ENCODE measurements around the gene NXF2B.
"Not testable (repeated sequence)": the region's sequence is repeated elsewhere in the genome, so short reads cannot be mapped to it uniquely, and the experiment has no call there.

Gene NXF2B, protein sequence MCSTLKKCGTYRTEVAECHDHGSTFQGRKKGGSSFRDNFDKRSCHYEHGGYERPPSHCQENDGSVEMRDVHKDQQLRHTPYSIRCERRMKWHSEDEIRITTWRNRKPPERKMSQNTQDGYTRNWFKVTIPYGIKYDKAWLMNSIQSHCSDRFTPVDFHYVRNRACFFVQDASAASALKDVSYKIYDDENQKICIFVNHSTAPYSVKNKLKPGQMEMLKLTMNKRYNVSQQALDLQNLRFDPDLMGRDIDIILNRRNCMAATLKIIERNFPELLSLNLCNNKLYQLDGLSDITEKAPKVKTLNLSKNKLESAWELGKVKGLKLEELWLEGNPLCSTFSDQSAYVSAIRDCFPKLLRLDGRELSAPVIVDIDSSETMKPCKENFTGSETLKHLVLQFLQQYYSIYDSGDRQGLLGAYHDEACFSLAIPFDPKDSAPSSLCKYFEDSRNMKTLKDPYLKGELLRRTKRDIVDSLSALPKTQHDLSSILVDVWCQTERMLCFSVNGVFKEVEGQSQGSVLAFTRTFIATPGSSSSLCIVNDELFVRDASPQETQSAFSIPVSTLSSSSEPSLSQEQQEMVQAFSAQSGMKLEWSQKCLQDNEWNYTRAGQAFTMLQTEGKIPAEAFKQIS

DNA sequence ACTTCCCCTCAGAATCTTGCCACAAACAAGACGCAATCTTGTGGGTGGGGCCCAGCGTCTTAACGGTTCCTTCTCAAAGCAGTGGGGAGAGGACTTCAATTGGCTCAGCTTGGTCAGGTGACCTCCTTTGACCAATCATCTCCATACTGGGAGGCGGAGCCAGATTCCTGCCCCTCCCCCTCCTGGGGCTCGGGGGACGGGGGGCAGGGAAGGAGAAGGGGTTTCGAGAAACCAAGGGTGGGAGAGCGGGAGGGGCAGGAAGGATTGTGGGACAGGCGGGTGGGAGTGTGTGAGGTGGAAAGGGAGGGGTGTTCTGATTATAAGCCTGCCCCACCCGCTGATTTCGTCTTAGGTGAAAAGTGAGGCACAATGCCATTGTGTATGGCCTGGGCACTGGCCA is at the start of gene NXF2B:
Gene NXF2B (minus strand): TSS at position 101 of the 400 bp plus-strand sequence. CDS start 59,972 bp downstream, outside the sequence.
- DNase-seq (ENCODE audit: low read depth), result not testable (repeated sequence)

DNA sequence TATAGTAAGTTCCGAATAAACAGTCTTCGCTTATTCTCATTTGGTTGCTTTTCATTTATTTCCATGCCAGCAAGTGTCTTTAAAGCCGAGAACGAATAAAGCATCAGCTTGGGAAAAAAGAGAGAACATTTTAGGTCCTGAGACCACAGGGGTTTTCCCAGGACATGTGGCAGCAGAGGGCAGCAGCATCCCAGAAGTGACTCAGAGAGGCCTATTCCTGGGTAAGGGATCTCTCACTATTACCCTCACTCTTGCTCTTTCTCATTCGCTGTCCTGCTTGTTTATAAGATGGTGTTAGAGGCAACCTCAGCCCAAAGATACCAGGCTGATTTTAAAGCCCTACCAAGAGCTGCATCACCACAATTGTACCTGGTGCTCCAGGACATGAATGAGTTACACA is 39.0 kb upstream of the NXF2B start:
- not testable (repeated sequence) for DNase-seq (ENCODE audit: low read depth)

DNA sequence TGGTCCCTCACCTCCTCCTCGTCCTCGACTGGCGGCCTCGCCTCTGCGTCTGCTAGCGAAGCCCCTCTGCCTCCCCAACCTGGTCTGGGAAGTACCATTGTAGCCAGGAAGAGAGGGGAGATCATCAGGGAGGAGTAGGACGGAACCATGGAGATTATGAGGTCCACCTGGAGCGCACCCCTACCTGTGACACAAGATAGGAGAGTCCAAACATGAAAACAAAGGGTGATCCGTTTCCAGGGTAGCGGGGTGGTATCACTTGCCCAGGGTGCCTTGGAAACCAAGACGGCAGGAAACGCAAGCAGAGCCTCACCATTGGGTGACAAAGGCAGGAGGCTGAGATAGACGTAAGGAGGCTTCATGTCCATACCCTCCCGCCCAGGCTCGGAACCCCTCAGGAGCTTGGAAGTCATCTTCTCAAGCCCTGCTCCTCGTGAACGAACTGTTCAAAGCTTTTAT is 32.0 kb upstream of the NXF2B start, which contains the start of gene TCP11X2:
Gene TCP11X2 (minus strand): TSS at position 51 of the 459 bp plus-strand sequence.
- DNase-seq (ENCODE audit: low read depth), result not testable (repeated sequence)

DNA sequence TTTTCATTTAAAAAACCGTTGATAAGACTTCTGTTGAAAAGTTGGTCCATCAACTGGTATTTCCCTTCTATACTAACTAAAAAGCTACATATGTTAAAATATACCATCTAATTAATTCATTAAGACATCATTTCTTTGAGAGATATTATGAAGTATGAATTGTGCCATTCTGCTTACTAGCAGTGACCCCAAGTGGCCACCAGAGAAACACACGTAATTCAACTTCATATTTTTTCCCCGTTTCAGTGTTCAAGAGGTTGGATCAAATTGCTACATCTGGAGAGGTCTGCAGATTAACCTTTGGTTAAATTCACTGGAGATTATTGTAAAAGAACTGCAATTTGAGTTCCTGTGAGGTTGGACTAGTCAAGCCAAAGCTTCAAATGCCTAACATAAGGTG is 30.4 kb upstream of the NXF2B start:
- DNase-seq (ENCODE audit: low read depth), result not testable (repeated sequence)

DNA sequence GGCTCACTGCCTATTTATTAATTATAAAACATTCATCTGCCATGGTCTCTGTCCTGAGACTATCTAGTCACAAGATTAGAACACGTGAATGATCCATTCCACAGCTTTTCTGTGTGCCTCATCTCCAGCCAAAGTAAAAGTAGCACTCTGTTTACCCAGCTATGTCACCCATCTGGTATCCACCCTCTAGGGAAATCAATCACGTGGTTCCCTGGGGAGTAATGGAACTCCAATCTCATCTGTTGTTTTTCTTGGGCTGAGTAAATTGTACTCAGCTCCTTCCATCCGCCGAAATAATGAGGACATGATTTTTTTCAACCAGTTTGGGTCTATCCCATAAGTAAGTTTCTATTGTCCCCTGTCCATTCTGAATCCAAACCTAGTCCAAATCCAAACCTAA is 18.8 kb upstream of the NXF2B start:
- not testable (repeated sequence) for DNase-seq (ENCODE audit: low read depth)

DNA sequence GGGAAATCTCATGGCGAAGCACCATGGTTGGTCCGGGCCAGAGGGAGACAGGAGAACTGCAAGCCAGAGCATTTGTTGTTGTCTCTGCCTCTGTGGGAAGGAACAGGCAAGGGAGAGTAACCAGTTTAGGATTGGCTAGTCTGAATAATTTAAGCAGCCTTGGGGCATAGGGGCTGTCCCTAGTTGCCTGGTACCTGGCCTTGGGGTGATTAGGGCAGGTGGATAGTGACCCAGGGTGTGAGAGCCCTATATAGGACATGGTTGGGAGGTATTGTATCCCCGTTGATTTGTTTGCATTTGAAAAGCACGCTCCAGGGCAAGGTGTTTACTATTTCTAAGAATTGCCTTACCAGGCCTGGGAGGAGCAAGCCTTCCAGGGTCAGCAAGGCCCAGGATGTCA is 25.3 kb downstream of the NXF2B start:
- not testable (repeated sequence) for DNase-seq (ENCODE audit: low read depth)

DNA sequence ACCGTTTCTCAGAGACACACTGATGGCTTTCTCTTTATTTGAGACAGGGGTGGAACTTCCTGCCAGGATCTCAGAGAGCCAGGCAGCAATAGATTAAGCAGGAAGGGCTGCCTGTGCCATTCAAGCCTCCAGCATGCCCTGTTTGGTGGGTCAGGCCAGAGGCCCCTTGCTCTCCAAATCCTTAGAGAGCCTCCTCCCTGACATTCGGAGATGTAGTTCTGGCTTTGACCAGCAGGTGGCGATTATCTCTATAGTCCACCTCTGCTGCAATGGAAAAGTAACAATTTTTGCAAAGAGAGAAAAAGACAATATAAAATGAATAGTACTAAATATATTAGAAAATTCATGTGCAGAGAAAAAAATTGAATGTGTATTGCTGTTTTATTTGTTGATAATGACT is 93.9 kb downstream of the NXF2B start:
- DNase-seq (ENCODE audit: low read depth), result peak; percentile 42

DNA sequence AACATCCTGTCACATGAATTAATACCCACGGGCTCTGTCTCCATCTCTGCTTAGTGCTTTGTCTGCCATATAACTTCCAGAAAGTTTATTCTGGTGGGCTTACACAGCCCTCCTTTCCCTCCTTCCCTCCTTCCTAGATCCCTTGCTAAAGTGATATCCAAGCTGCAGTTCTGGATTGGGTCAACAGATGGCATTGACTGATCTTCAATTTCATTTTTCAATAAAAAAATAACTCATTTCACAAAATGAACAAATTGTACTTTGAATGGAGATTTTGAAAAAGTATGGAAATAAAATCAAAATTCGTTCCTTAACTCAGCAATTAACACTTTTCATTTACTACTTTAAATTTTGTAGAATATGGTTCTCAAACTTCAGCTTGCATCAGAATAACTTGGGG is 97.9 kb downstream of the NXF2B start:
- no peak for DNase-seq (ENCODE audit: low read depth)

DNA sequence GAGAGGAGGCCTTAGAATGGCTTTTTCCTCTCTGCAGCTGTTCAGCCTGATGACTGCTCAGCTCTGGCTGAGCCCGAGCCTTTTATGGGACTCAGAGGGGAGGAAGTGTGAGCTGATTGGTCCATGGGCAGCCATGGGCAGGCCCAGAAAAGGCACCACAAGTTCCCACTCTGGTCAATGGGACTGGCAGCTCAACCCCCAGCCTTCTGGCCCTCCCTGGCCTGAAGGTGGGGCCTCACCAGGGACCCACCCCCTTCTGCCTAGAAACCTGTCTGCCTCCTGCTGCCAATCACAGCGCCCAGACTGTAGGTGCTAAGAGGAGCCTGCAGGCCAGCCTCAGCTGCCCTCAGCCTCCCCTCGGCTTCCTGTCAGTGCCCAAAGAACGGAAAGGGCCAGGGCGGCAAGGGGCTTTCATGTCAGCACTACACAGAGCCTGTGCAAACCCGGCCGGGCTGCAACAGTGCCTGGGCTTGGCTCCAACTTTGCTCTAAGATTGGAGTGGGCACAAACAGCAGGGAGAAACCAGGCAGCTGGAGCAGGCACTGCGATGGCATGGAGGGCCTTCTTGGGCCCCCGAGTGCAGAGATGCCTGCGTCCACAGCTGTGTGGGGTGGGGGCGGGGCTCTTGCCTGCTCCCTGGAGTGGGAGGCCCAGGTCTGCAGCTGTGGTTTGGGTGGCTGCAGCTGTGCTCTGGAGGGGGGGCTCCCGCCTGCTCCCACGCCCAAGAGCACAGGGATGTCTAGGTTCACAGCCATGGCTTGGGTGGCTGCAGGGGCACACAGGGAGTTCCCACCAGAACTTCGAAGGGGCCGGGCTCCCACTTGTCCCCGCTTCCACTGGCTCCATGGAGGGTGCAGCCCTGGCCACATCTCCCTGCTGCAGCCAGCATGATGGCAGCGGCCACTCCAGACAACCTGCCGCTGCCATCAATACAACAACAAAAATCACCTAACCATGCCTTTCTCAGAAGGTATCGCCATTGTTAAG is 100.2 kb downstream of the NXF2B start:
- DNase-seq (ENCODE audit: low read depth), result no peak

DNA sequence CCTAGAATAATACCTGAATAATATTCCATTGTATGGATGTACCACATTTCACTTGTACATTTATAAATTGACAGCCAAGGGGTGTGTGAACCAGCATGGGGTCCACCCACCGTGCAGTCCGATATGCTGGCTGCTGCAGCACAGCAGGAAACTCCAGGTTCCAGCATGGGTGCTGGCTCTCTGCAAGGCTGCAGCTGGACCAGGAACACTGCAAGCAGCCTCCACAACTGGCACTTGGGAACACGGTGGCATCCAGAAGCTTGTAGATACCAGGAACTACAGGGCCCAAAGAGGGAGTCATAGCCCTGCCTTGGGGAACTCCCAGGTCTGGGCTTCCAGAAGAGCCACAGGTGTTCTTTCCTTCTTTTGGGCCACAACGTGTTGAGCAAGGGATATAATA is 101.6 kb downstream of the NXF2B start:
- no peak for DNase-seq (ENCODE audit: low read depth)
